Astrocyte (in vitro differentiated cells and primary cell): Measurements from ENCODE around the gene DNAJC6. TPM values are rescaled to one million over a fixed set of nuclear protein-coding genes. Genes with fewer than 3 reads are reported as not detected.

Experiments
- DNase-seq: peaks from one replicate; pipeline ENCODE4 v3.0.0-alpha.2; 2010; ENCODE audit warnings: low read depth
- FAIRE-seq: peaks from 2 replicates; lab custom pipeline; 2011; peaks lifted over from hg19 to GRCh38; lab: Jason Lieb, UNC
- H2AFZ ChIP-seq: 2 replicates; pipeline ENCODE4 v1.6.0; 2012; ENCODE audit warnings: low read depth, low read length, inconsistent platforms
- H3K27ac ChIP-seq: 2 replicates; pipeline ENCODE4 v1.5.1; 2011; ENCODE audit warnings: low read depth, low read length, inconsistent platforms
- H3K27me3 ChIP-seq: 2 replicates; pipeline ENCODE4 v1.6.0; 2011; ENCODE audit warnings: low read length, inconsistent platforms; ENCODE audit not compliant: insufficient read depth
- H3K36me3 ChIP-seq: 2 replicates; pipeline ENCODE4 v1.5.1; 2011; ENCODE audit warnings: low read length, inconsistent platforms; ENCODE audit not compliant: insufficient read depth
- H3K4me1 ChIP-seq: 2 replicates; pipeline ENCODE4 v1.5.1; 2011; ENCODE audit warnings: low read length, inconsistent platforms; ENCODE audit not compliant: insufficient read depth
- H3K4me2 ChIP-seq: 2 replicates; pipeline ENCODE4 v1.6.0; 2012; ENCODE audit warnings: low read length, inconsistent platforms
- H3K4me3 ChIP-seq: 2 replicates; pipeline ENCODE4 v1.5.1; 2011; ENCODE audit warnings: low read depth, mild to moderate bottlenecking, low read length, inconsistent platforms; ENCODE audit not compliant: insufficient read depth
- H3K79me2 ChIP-seq: 2 replicates; pipeline ENCODE4 v1.6.0; 2012; ENCODE audit warnings: mild to moderate bottlenecking, low read length, inconsistent platforms; ENCODE audit not compliant: insufficient read depth
- H3K9ac ChIP-seq: 2 replicates; pipeline ENCODE4 v1.6.0; 2012; ENCODE audit warnings: mild to moderate bottlenecking, low read length, inconsistent platforms
- H3K9me3 ChIP-seq: 2 replicates; pipeline ENCODE4 v1.5.1; 2012; ENCODE audit warnings: low read depth, mild to moderate bottlenecking, low read length, inconsistent platforms; ENCODE audit not compliant: insufficient read depth
- H4K20me1 ChIP-seq: 2 replicates; pipeline ENCODE4 v1.6.0; 2012; ENCODE audit warnings: low read length, inconsistent platforms; ENCODE audit not compliant: insufficient read depth
- H3K27ac Mint-ChIP-seq: one replicate; pipeline ENCODE4 v1.8.0; 2021; ENCODE audit warnings: mild to moderate bottlenecking, mixed read lengths; ENCODE audit not compliant: unreplicated experiment
- H3K27me3 Mint-ChIP-seq: one replicate; pipeline ENCODE4 v1.8.0; 2021; ENCODE audit warnings: low read depth, mixed read lengths; ENCODE audit not compliant: unreplicated experiment
- H3K36me3 Mint-ChIP-seq: one replicate; pipeline ENCODE4 v1.8.0; 2021; ENCODE audit warnings: low read depth, mixed read lengths; ENCODE audit not compliant: unreplicated experiment
- H3K4me1 Mint-ChIP-seq: one replicate; pipeline ENCODE4 v1.8.0; 2021; ENCODE audit warnings: low read depth, mixed read lengths; ENCODE audit not compliant: unreplicated experiment
- H3K4me3 Mint-ChIP-seq: one replicate; pipeline ENCODE4 v1.8.0; 2021; ENCODE audit warnings: mild to moderate bottlenecking, moderate library complexity, mixed read lengths; ENCODE audit not compliant: unreplicated experiment
- H3K9me3 Mint-ChIP-seq: one replicate; pipeline ENCODE4 v1.8.0; 2021; ENCODE audit warnings: mild to moderate bottlenecking, mixed read lengths; ENCODE audit not compliant: unreplicated experiment
- EZH2 ChIP-seq: IDR thresholded peaks from 2 replicates; pipeline ENCODE4 v1.6.1; 2012; ENCODE audit warnings: mild to moderate bottlenecking, low read length, inconsistent platforms; ENCODE audit not compliant: insufficient read depth
- total RNA-seq: library from RNA; stranded (reverse); gene quantifications from 2 replicates; pipeline ENCODE4 v1.2.1, GENCODE V29; 2021
- TF ChIP-seq, protein P1 (sequence below): IDR thresholded peaks from 2 replicates; pipeline ENCODE4 v1.5.1; 2011; ENCODE audit warnings: low read depth, mild to moderate bottlenecking, inconsistent platforms, low read length, moderate library complexity; ENCODE audit not compliant: insufficient read depth

Gene DNAJC6
- total RNA-seq, 1 donor from 2014 or later: 8.9 TPM

DNA sequence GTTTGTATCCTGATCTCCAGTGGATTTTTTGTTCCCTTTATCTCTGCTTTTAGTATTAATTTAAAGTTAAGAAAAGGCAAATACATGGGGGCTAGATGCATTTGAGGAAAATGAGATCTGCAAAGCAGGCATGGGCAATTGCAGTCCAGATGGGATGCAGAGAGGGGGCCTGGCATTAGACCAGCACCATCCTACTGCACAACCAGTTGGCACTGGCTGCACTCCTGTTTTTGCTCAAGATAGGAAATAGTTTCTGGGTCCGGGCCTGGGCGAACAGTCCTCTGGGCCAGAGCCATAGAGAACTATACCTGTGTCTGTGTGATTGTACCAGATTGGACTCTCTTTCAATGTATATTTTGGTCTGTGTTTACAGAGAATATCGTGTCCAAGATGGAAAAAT is 77.1 kb downstream of the DNAJC6 start:
- Mint-ChIP-seq H3K9me3 (no peaks in the 10 kb centered on the region), H3K4me1 (peaks cover 4% of the 10 kb centered on the region), H3K27me3 (no peaks in the 10 kb centered on the region), H3K36me3 (peaks cover 9% of the 10 kb centered on the region), H3K27ac (no peak overlapping the region), H3K4me3 (no peak overlapping the region)
- no peaks in the 10 kb centered on the region for H3K4me1 ChIP-seq
- H2AFZ ChIP-seq: no peak overlapping the region
- no peak overlapping the region for H3K27ac ChIP-seq
- TF ChIP-seq, protein P1, sequence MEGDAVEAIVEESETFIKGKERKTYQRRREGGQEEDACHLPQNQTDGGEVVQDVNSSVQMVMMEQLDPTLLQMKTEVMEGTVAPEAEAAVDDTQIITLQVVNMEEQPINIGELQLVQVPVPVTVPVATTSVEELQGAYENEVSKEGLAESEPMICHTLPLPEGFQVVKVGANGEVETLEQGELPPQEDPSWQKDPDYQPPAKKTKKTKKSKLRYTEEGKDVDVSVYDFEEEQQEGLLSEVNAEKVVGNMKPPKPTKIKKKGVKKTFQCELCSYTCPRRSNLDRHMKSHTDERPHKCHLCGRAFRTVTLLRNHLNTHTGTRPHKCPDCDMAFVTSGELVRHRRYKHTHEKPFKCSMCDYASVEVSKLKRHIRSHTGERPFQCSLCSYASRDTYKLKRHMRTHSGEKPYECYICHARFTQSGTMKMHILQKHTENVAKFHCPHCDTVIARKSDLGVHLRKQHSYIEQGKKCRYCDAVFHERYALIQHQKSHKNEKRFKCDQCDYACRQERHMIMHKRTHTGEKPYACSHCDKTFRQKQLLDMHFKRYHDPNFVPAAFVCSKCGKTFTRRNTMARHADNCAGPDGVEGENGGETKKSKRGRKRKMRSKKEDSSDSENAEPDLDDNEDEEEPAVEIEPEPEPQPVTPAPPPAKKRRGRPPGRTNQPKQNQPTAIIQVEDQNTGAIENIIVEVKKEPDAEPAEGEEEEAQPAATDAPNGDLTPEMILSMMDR: no peak
- TF ChIP-seq EZH2: no peak
- no peak overlapping the region for H3K4me3 ChIP-seq
- DNase-seq: no peak
- no peaks in the 10 kb centered on the region for H3K79me2 ChIP-seq
- no peak overlapping the region for H3K9ac ChIP-seq
- no peak overlapping the region for H3K4me2 ChIP-seq
- no peak for FAIRE-seq
- H3K36me3 ChIP-seq: no peaks in the 10 kb centered on the region
- no peaks in the 10 kb centered on the region for H4K20me1 ChIP-seq
- no peaks in the 10 kb centered on the region for H3K9me3 ChIP-seq
- H3K27me3 ChIP-seq: no peaks in the 10 kb centered on the region

DNA sequence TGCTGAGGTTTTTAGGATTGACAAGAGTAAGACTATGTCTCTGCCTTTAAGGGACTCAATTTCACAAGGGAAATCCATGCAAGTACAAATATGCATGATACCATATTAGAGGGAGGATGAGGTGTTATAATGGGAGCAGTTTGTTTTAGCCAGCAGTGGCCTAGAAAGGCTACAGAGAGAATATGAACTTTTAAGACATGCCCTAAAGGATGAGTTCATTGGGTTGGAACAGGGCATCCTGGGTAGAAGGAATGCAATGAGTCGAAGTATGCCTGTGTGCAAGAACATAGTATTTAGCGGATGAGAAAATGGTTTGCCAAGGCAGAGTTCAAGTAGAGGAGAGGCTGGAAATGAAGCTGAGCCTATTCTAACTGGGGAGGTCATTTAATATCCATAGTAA is 78.5 kb downstream of the DNAJC6 start:
- H4K20me1 ChIP-seq: no peaks in the 10 kb centered on the region
- H3K4me3 ChIP-seq: no peak overlapping the region
- H3K9ac ChIP-seq: no peak overlapping the region
- no peak overlapping the region for H3K4me2 ChIP-seq
- H3K27me3 ChIP-seq: no peaks in the 10 kb centered on the region
- no peaks in the 10 kb centered on the region for H3K79me2 ChIP-seq
- FAIRE-seq (no peak), DNase-seq (no peak)
- Mint-ChIP-seq H3K36me3 (peaks cover 9% of the 10 kb centered on the region), H3K27me3 (no peaks in the 10 kb centered on the region), H3K4me1 (peaks cover 3% of the 10 kb centered on the region), H3K9me3 (no peaks in the 10 kb centered on the region), H3K27ac (no peak overlapping the region), H3K4me3 (no peak overlapping the region)
- no peaks in the 10 kb centered on the region for H3K4me1 ChIP-seq
- TF ChIP-seq EZH2: no peak
- TF ChIP-seq, protein P1: no peak
- H3K9me3 ChIP-seq: no peaks in the 10 kb centered on the region
- no peak overlapping the region for H2AFZ ChIP-seq
- H3K36me3 ChIP-seq: no peaks in the 10 kb centered on the region
- no peak overlapping the region for H3K27ac ChIP-seq

DNA sequence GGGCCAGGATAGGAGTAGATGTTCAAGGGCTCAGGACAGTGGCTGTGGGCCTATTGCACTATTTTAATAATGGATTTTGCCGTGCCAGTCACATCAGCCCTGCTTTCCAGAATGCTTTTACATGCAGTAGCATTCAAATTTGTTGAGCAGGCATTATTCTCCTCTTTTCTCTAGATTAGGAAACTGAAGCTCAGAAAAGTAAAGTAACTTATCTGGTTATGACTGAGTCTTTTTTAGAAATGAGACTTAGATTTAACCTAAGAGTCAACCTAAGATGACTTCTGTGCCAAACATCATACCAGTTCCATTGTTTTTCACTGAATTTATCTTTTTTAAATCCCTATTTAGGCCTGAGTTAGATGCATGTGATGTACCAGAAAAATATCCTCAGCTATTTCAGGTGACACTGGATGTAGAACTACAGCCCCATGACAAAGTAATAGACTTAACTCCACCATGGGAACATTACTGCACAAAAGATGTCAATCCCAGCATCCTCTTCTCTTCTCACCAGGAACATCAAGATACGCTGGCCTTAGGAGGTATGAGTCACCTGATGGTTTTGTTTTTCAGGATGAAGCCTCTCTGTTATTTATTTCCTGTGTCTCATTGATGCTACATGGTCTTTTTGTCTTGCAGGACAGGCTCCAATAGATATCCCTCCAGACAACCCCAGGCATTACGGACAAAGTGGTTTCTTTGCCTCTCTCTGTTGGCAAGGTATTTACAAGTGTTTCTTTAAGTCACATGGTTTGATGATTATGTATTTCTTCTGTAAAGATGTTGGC is 79.8 kb downstream of the DNAJC6 start:
- FAIRE-seq (no peak), DNase-seq (no peak)
- Histone ChIP-seq H3K4me1 (no peaks in the 10 kb centered on the region), H3K79me2 (no peaks in the 10 kb centered on the region), H3K27ac (no peak overlapping the region), H2AFZ (no peak overlapping the region), H3K4me2 (no peak overlapping the region), H4K20me1 (no peaks in the 10 kb centered on the region), H3K9me3 (no peaks in the 10 kb centered on the region), H3K4me3 (no peak overlapping the region), H3K36me3 (no peaks in the 10 kb centered on the region), H3K27me3 (no peaks in the 10 kb centered on the region), H3K9ac (no peak overlapping the region)
- Mint-ChIP-seq H3K4me3 (no peak overlapping the region), H3K27ac (no peak overlapping the region), H3K27me3 (no peaks in the 10 kb centered on the region), H3K36me3 (peaks cover 7% of the 10 kb centered on the region), H3K9me3 (no peaks in the 10 kb centered on the region), H3K4me1 (peaks cover 5% of the 10 kb centered on the region)
- no peak for TF ChIP-seq EZH2
- TF ChIP-seq, protein P1: no peak
